Right forelimb (tissue), 1 donor: ENCODE data around the gene AKTIP.

Experiments used
- DNase-seq: peaks from one replicate; pipeline ENCODE4 v3.0.0-alpha.2; 2018

AKTIP gene

GRCh38 chr16:53476867-53477266, 26.1 kb downstream of the AKTIP start:
- DNase-seq = no peak

GRCh38 chr16:53465606-53466280, 37.3 kb downstream of the AKTIP start:
- DNase-seq = no peak

- no peak for DNase-seq
These were observed 44.4 kb downstream of the AKTIP start for GRCh38 chr16:53458635-53459034.

GRCh38 chr16:53457670-53458069, 45.3 kb downstream of the AKTIP start:
- DNase-seq = no peak

- no peak for DNase-seq
These were observed 46.4 kb downstream of the AKTIP start for GRCh38 chr16:53456625-53457024.

DNA sequence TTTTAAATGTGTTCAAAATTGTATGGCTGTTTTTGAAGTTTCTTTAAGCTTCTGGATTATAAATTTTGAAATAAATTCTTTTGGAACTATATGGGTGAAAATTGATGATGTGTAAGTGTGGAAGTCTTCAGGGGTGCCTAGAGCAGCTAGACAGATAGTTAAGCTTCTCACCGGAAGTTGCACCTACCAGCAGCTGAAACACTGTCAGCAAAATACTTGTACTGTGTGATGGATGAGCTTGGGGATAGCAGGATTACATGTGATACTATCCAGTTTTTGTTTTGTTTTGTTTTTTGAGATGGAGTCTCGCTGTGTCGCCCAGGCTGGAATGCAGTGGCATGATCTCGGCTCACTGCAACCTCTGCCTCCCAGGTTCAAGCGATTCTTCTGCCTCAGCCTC, 49.1 kb downstream of the AKTIP start:
- DNase-seq = no peak

DNA sequence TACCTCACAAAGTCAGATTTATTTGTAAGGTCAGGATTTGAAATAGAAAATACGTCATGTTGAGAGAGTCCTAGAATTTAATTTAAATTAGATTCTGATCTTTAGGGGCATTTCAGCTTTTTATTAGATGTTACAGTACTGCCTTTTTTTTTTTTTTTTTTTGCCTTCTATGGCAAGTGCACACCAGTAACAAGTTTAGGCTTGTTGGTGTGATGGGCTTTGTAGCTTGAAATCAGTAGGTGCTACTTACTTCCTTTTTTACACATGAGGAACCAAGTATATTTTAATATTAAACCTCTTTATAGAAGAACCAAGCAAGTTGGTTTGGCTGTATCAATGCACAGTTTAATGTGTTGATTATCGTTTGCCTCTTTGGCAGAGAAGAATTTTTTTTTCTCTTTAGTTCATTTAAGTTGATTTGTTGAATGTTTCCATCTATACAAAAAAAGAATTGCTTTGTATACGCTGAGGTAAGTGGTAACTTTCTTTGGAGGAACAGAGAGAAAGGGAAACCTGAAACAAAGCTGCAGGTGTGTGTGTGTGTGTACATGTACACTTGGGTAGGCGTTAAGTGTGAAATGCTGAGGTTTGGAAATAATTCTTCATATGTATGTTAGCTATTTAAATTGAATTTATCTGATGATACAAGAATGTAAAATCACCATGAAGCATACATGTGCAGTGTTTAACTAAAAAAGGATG, 53.0 kb downstream of the AKTIP start:
- DNase-seq = no peak

- no peak for DNase-seq
These were observed 56.9 kb downstream of the AKTIP start for GRCh38 chr16:53446090-53446489.

GRCh38 chr16:53445534-53445933, 57.5 kb downstream of the AKTIP start:
- DNase-seq = no peak
